GM23338 (cell line): ENCODE measurements around the gene PDE4B. TPM values are rescaled to one million over a fixed set of nuclear protein-coding genes. Genes with fewer than 3 reads are reported as not detected.

Experiments
- ATAC-seq: fragments of 200-7000 bp; cut with Tn5 transposase; 3 replicates; pipeline ENCODE4 v1.9.1; 2020
- DNase-seq: peaks from one replicate; pipeline ENCODE4 v3.0.0-alpha.2; 2015; ENCODE audit warnings: low spot score
- H2AFZ ChIP-seq: fragments of 200-600 bp; sonication (generic); 2 replicates; pipeline ENCODE4 v1.8.0; 2016; ENCODE audit warnings: antibody characterized with exemption, mild to moderate bottlenecking, moderate library complexity
- H3F3A ChIP-seq: fragments of 200-600 bp; sonication (generic); replicated peaks from 2 replicates; pipeline ENCODE4 v1.8.0; 2017; ENCODE audit warnings: antibody characterized with exemption, mixed run types, low read depth
- H3K27ac ChIP-seq: fragments of 200-600 bp; sonication (generic); 2 replicates; pipeline ENCODE4 v1.6.1; 2016; ENCODE audit warnings: low read depth
- H3K27me3 ChIP-seq: fragments of 200-600 bp; sonication (generic); 2 replicates; pipeline ENCODE4 v1.8.0; 2016; ENCODE audit warnings: mild to moderate bottlenecking, mixed run types, moderate library complexity; ENCODE audit not compliant: insufficient read depth
- H3K36me3 ChIP-seq: fragments of 200-600 bp; sonication (generic); 2 replicates; pipeline ENCODE4 v1.8.0; 2016; ENCODE audit warnings: mild to moderate bottlenecking; ENCODE audit not compliant: insufficient read depth
- H3K4me1 ChIP-seq: fragments of 200-600 bp; sonication (generic); 2 replicates; pipeline ENCODE4 v1.8.0; 2016; ENCODE audit warnings: mild to moderate bottlenecking, moderate library complexity; ENCODE audit not compliant: insufficient read depth
- H3K4me2 ChIP-seq: fragments of 200-600 bp; sonication (generic); 2 replicates; pipeline ENCODE4 v1.7.1; 2017; ENCODE audit warnings: mixed run types
- H3K4me3 ChIP-seq: fragments of 200-600 bp; sonication (generic); 2 replicates; pipeline ENCODE4 v1.6.1; 2016; ENCODE audit warnings: mixed run types
- H3K79me2 ChIP-seq: fragments of 200-600 bp; sonication (generic); replicated peaks from 2 replicates; pipeline ENCODE4 v1.8.0; 2017; ENCODE audit warnings: mild to moderate bottlenecking; ENCODE audit not compliant: insufficient read depth
- H3K9me2 ChIP-seq: fragments of 200-600 bp; sonication (generic); 2 replicates; pipeline ENCODE4 v1.8.0; 2017; ENCODE audit not compliant: insufficient read depth
- H4K20me1 ChIP-seq: fragments of 200-600 bp; sonication (generic); replicated peaks from 2 replicates; pipeline ENCODE4 v1.8.0; 2017; ENCODE audit warnings: mild to moderate bottlenecking; ENCODE audit not compliant: insufficient read depth
- H3K27ac Mint-ChIP-seq: 2 replicates; pipeline ENCODE4 v1.8.0; 2020; ENCODE audit warnings: inconsistent platforms, mild to moderate bottlenecking, moderate library complexity, mixed read lengths
- H3K27me3 Mint-ChIP-seq: 3 replicates; pipeline ENCODE4 v1.8.0; 2022; ENCODE audit warnings: low read depth, mild to moderate bottlenecking, moderate library complexity, mixed read lengths, inconsistent platforms; ENCODE audit not compliant: insufficient read depth, poor library complexity
- H3K36me3 Mint-ChIP-seq: 3 replicates; pipeline ENCODE4 v1.8.0; 2021; ENCODE audit warnings: low read depth, mild to moderate bottlenecking, inconsistent platforms, moderate library complexity, mixed read lengths
- H3K4me1 Mint-ChIP-seq: 3 replicates; pipeline ENCODE4 v1.8.0; 2020; ENCODE audit warnings: mild to moderate bottlenecking, inconsistent platforms, mixed read lengths
- H3K4me3 Mint-ChIP-seq: 3 replicates; pipeline ENCODE4 v1.8.0; 2021; ENCODE audit warnings: moderate library complexity, mild to moderate bottlenecking, inconsistent platforms, mixed read lengths
- H3K9me3 Mint-ChIP-seq: 3 replicates; pipeline ENCODE4 v1.8.0; 2020; ENCODE audit warnings: moderate library complexity, mild to moderate bottlenecking, inconsistent platforms, mixed read lengths
- CREB1 ChIP-seq: fragments of 250-450 bp; sonication (Bioruptor Pico); IDR thresholded peaks from 2 replicates; pipeline ENCODE4 v1.5.0; 2020; ENCODE audit warnings: low read depth, mild to moderate bottlenecking, moderate library complexity
- CTCF ChIP-seq, 2 experiments: fragments of 200-600 bp in 1 of 2; sonication (generic) in 1 of 2; conservative IDR thresholded peaks; 2 replicates each; pipeline versions ENCODE4 v1.5.1 to v1.6.1; 2016 to 2017; ENCODE audit warnings: antibody characterized with exemption in 2 of 2, low read depth in 2 of 2, mild to moderate bottlenecking in 2 of 2, moderate library complexity in 1 of 2
- EZH2 ChIP-seq: fragments of 200-600 bp; sonication (generic); IDR thresholded peaks from one replicate; pipeline ENCODE4 v1.8.0; 2017; ENCODE audit warnings: antibody characterized with exemption, mild to moderate bottlenecking, low read depth; ENCODE audit not compliant: unreplicated experiment
- EZH2phosphoT487 ChIP-seq: fragments of 200-600 bp; sonication (generic); IDR thresholded peaks from one replicate; pipeline ENCODE4 v1.8.1; 2018; ENCODE audit warnings: antibody characterized with exemption; ENCODE audit not compliant: unreplicated experiment
- JUNB ChIP-seq: IDR thresholded peaks from one replicate; pipeline ENCODE4 v1.6.1; 2016; ENCODE audit warnings: antibody characterized with exemption; ENCODE audit not compliant: unreplicated experiment
- NANOG ChIP-seq: IDR thresholded peaks from 2 replicates; pipeline ENCODE4 v1.6.1; 2016; ENCODE audit warnings: antibody characterized with exemption, borderline replicate concordance
- POLR2AphosphoS5 ChIP-seq: IDR thresholded peaks from 2 replicates; pipeline ENCODE4 v1.6.1; 2016; ENCODE audit warnings: antibody characterized with exemption, low read depth
- REST ChIP-seq: IDR thresholded peaks from one replicate; pipeline ENCODE4 v1.6.1; 2018; ENCODE audit warnings: antibody characterized with exemption; ENCODE audit not compliant: unreplicated experiment
- STAT1 ChIP-seq: IDR thresholded peaks from one replicate; pipeline ENCODE4 v1.6.1; 2016; ENCODE audit warnings: antibody characterized with exemption; ENCODE audit not compliant: unreplicated experiment
- ZNF114 ChIP-seq: fragments of 250-450 bp; sonication (Bioruptor Pico); IDR thresholded peaks from 2 replicates; pipeline ENCODE4 v1.5.0; 2020; ENCODE audit warnings: mild to moderate bottlenecking, moderate library complexity
- ZNF331 ChIP-seq: fragments of 250-450 bp; sonication (Bioruptor Pico); IDR thresholded peaks from 2 replicates; pipeline ENCODE4 v1.5.0; 2020; ENCODE audit warnings: low read depth, mild to moderate bottlenecking, moderate library complexity
- polyA plus RNA-seq: library from polyadenylated mRNA; unstranded; fragments of >200 nt; fragmentation: Nextera tagmentation; extraction: Ambion mirVana; gene quantifications from 2 replicates; pipeline ENCODE4 v1.2.1, GENCODE V29; 2016
- total RNA-seq: library from RNA; depleted of rRNA; stranded (reverse); fragments of >200 nt; shearing (Covaris generic); gene quantifications from 2 replicates; pipeline ENCODE4 v1.2.3, GENCODE V29; 2014
- TF ChIP-seq, protein P1 (sequence below): IDR thresholded peaks from 2 replicates; pipeline ENCODE4 v1.6.1; 2016; ENCODE audit warnings: antibody characterized with exemption

The PDE4B gene
- total and polyA plus RNA-seq, 2 experiments from 2014 or later = 14.0 to 25.6 TPM

DNA sequence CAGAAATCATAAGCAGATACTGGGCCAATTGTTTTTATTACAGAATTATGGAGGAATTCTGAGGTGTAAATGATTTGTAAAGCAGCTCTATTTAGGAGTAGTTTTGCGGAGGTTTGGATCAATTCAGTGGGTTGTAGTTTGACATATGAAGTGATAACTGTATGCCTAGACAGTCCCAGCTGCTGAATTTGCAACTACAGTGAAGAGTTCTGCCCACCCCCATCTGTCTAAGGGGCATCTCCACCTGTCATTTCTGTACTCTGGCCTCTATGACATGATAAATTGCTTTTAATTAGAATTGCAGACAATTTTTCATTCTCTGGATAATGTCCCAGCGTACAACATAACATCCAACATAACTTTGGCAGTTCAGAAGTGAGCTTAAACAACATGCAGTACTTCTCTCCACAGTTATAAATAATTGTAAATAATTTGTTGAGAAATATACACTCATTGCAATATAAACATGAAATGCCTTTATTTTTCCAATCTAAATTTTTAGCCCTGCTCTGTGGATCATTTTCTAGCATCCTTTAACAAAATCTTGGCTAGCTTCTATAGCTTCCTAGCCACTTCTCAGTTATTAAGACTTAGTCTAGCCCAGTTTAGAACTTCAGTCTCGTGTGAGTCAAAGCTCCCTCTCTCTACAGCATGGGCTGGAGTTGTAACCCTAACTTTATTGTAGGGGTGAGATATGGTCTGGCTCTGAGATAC lies 52.3 kb downstream of the PDE4B start (continued):
- TF ChIP-seq STAT1 (no peak), EZH2phosphoT487 (no peak), REST (no peak), POLR2AphosphoS5 (no peak)
- TF ChIP-seq, protein P1, sequence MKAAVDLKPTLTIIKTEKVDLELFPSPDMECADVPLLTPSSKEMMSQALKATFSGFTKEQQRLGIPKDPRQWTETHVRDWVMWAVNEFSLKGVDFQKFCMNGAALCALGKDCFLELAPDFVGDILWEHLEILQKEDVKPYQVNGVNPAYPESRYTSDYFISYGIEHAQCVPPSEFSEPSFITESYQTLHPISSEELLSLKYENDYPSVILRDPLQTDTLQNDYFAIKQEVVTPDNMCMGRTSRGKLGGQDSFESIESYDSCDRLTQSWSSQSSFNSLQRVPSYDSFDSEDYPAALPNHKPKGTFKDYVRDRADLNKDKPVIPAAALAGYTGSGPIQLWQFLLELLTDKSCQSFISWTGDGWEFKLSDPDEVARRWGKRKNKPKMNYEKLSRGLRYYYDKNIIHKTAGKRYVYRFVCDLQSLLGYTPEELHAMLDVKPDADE = no peak

- Histone ChIP-seq H3K4me3 (no peak overlapping the region), H4K20me1 (no peaks in the 10 kb centered on the region), H2AFZ (no peak overlapping the region), H3K4me2 (no peak overlapping the region), H3K36me3 (no peaks in the 10 kb centered on the region), H3K9me2 (no peaks in the 10 kb centered on the region), H3K4me1 (no peaks in the 10 kb centered on the region), H3K27me3 (no peaks in the 10 kb centered on the region), H3F3A (no peaks in the 10 kb centered on the region), H3K79me2 (no peaks in the 10 kb centered on the region), H3K27ac (no peak overlapping the region)
- H3K27me3 Mint-ChIP-seq = no peaks in the 10 kb centered on the region
- DNase-seq (no peak), ATAC-seq (no peak)
- no peaks in the 10 kb centered on the region for H3K9me3 Mint-ChIP-seq
- H3K4me3 Mint-ChIP-seq = no peak overlapping the region
- no peaks in the 10 kb centered on the region for H3K4me1 Mint-ChIP-seq
- H3K27ac Mint-ChIP-seq = no peak overlapping the region
- H3K36me3 Mint-ChIP-seq = no peaks in the 10 kb centered on the region; the same call in 2 of the 3 replicates
- TF ChIP-seq ZNF114 (CRISPR knock-in tag) (no peak), NANOG (no peak), STAT1 (no peak), CREB1 (no peak), REST (no peak), JUNB (no peak), EZH2phosphoT487 (no peak), POLR2AphosphoS5 (no peak), ZNF331 (CRISPR knock-in tag) (no peak), EZH2 (no peak), CTCF (conservative IDR thresholded peaks at IDR 0.05; ENCODE audit: low read depth in 2 of 2) (no peak)
- TF ChIP-seq, protein P1 = no peak
Measured at GRCh38 chr1:65845535-65846060, 52.9 kb downstream of the PDE4B start.
